HG03159 (cell line): Measurements from ENCODE around the gene PPFIBP2.

Experiments used
- ATAC-seq: cut with Tn5 transposase; IDR thresholded peaks from one replicate; pipeline ENCODE4 v1.9.1; 2021; ENCODE audit warnings: mild to moderate bottlenecking, moderate library complexity; ENCODE audit not compliant: unreplicated experiment

The PPFIBP2 gene

GRCh38 chr11:7548659-7549274 lies 35.0 kb downstream of the PPFIBP2 start:
- peak; percentile 79 for ATAC-seq

- no peak for ATAC-seq
These were observed 35.9 kb downstream of the PPFIBP2 start for GRCh38 chr11:7549681-7550080.

GRCh38 chr11:7551571-7551970 lies 37.8 kb downstream of the PPFIBP2 start:
- no peak for ATAC-seq

- no peak for ATAC-seq
These were observed 38.9 kb downstream of the PPFIBP2 start for GRCh38 chr11:7552666-7553065.

DNA sequence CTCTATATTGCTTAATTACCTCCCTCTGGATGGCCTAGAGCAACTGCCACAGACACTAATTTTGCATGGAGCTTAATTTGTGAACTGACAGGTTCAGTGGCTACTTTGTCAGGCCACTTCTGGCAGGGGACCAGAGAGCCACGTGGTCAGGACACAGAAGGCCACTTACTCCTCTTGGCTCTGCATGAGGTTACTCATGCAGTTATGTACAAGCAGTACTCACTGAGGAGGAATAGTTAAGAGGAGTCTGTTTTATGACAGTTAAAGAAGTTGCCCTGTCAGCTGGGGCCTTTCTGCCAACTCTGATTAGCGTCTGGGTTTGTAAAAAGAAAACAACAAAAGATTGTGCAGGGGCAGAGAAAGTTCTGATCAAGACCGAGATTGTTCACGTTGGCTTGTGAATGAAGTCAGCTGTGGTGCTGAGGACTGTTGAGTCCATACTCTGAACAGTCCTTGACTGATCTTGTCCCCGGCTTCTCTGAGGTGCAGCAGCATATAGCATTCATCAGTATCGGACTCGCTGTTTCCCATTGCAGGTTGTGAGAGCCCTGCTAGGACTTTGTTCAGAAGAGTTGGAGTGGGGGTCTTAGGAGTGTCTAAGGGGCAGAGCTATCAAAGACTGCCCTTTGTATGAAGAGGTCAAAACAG lies 41.4 kb downstream of the PPFIBP2 start:
- ATAC-seq, result no peak

DNA sequence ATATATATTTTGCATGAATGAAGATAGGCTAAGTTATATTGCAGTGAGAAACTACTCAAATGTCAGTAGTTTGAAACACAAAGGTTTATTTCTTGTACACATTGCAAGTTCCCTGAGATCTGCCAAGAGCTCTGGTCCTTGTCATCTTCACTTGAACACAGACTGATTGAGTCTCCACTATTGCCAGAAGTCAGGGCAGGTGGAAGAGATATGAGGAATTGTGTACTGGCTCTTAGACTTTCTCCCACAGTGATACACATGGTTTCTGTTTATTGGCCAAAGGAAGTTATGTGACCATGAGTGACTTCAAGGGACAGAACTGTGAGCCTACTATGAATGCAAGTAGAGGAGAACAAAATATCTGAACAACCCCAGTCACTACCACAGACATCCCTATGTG lies 44.2 kb downstream of the PPFIBP2 start:
- no peak for ATAC-seq

GRCh38 chr11:7559398-7560283 lies 45.8 kb downstream of the PPFIBP2 start:
- peak; percentile 63 for ATAC-seq

- ATAC-seq, result no peak
These were observed 47.8 kb downstream of the PPFIBP2 start for GRCh38 chr11:7561562-7561961.

DNA sequence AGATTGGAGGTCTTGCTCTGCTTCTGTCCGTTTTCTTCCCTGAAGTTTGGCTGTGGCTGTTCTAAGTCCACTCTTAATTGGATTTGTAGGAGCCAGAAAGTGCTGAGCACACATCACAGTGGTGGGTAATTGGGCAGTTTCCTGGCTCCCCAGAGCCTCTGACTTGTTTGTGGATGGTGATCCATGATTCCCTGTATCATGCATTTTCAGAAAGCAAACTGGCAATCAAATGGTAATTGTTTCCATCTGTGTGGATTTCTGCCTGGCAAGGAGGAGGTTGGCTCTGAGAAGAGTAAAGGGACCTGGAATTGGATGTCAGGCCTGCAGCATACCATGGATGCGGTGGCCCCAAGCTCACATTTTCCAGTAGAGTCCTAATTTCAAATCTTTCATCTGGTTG lies 49.5 kb downstream of the PPFIBP2 start:
- no peak for ATAC-seq

- no peak for ATAC-seq
These were observed 51.0 kb downstream of the PPFIBP2 start for GRCh38 chr11:7564803-7565202.

DNA sequence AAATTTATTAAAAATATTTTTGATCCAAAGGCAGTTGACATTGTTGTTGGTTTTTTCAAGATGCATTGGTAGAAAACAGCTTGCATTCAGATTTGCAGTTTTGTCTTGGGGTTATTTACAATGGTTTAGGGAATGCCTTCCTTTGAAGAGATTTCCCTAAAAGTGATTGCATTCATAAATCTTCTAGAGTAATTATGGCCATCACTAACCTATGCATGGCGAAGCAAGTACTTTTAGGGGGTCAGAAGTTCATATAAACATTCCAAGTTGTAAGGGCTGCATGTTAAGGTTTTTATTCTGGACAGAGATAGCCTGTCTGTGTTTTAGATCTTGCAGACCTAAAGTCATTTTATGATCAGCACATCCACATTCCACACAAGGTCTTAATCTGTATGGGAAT lies 53.5 kb downstream of the PPFIBP2 start:
- no peak for ATAC-seq

GRCh38 chr11:7569044-7569443 lies 55.2 kb downstream of the PPFIBP2 start:
- ATAC-seq, result no peak

GRCh38 chr11:7570241-7570640 lies 56.4 kb downstream of the PPFIBP2 start:
- ATAC-seq, result no peak

GRCh38 chr11:7570938-7571521 lies 57.2 kb downstream of the PPFIBP2 start:
- ATAC-seq, result no peak

DNA sequence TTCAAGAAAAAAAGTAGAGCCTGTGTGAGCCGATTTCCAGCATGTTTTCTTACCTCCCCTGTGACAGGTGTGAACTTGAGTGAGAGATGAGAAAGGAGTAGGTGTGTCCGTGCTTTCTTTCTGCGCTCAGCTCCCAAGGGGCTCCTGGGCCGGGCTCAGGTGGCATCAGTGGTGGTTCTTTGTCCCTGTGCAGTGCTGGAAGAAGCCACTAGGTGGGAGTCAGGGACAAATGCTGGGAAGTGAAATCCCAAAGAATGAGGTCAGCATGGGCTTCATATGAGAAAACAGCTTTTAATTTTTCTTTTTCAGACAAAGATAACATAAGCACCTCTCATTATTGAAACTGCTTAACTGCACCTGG lies 57.8 kb downstream of the PPFIBP2 start:
- ATAC-seq, result no peak

DNA sequence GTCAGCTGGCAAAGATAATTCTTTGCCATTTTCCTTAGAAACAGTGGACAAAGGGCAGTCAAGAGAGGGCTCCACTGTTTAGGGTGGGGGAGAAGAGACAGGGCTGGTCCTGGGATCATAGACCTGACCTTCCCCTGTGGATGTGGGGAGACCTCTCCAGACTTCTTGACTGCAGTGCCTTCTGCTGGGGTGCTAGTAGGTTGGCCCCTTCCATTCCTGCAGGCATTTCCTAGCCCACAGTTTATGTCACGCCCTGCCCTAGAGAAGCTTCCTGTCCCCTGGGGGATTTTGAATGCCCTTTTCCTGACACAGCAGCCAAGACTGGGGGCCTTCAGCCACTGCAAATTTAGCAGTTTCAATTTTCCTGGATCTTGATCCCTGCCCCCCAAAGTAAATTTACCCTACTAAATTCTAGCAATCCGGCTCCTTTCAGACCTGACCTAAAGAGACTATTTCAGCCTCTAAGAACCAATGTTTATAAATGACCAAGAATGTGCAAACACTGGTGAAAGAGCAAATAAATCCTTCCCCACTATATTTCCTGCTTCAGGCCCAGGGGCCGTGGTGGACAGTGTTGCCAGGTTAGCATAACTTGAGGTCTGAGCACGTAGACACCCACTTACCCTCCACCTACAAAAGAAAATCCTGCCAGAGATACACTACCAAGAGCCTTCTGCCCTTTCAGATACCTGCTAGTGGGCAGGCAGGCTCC lies 58.4 kb downstream of the PPFIBP2 start:
- no peak for ATAC-seq

DNA sequence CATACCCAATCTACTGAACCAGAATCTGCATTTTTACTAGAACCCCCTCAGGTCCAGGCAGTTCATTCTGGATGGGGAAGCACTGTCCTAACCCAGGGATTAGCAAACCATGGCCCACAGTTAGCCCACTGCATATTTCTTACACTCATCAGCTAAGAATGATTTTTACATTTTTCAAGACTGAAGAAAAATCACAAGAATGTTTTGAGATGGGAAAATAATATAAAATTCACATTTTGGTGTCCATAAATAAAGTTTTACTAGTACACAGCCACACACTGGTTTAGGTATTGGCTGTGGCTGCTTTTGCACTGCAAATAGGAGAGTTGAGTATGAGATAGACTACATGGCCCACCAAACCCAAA lies 59.4 kb downstream of the PPFIBP2 start:
- ATAC-seq, result no peak

DNA sequence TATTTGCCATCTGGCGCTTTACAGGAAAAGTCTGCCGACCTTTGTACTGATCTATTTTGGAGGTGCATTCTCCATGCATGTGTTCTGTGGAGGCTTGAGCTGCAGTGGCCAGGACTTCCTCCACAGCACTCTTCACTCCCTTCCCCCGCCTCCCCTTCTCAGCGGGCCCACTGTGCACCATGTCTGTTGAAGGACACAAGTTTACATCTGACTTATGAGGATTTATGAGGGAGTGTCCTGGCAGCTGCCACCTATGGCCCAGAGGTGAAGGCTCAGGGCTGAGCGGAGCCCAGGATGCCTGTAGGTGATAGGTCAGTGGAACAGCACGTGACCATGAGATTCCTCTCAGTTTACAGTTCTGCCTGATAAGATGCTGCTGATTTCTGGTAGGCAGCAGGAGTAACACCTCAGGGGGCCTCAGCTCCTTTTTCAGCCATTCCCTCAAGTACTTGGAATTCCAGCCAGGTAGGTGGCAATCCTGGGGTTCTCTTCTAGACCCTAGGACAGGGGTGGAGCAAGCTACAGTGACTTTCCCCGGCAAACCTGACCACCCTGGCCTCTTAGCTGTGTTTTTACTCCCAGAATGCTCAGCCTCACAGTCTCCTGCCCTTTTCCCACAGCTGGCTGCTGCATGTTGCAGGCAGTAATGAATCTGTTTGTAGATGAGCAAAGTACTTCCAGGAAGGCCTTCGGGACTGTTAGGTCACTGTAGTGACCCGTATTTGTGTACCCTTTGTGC lies 59.9 kb downstream of the PPFIBP2 start:
- no peak for ATAC-seq

- ATAC-seq, result no peak
These were observed 60.8 kb downstream of the PPFIBP2 start for GRCh38 chr11:7574491-7575130.
